GM12872 (cell line): ENCODE data around the gene NAPB.

Experiments
- CTCF ChIP-seq: IDR thresholded peaks from 3 replicates; pipeline ENCODE4 v1.5.1; 2011; ENCODE audit warnings: low read depth, mild to moderate bottlenecking, low read length, moderate library complexity; ENCODE audit not compliant: insufficient read depth

NAPB gene

GRCh38 chr20:23390091-23390774, 31.1 kb downstream of the NAPB start:
- no peak for TF ChIP-seq CTCF

- TF ChIP-seq CTCF = no peak
Measured at GRCh38 chr20:23387118-23387443, 34.2 kb downstream of the NAPB start.

GRCh38 chr20:23386304-23387117, 34.8 kb downstream of the NAPB start:
- no peak for TF ChIP-seq CTCF

- TF ChIP-seq CTCF = no peak
Measured at GRCh38 chr20:23381876-23382275, 39.4 kb downstream of the NAPB start.

GRCh38 chr20:23379772-23380171, 41.5 kb downstream of the NAPB start:
- no peak for TF ChIP-seq CTCF

- TF ChIP-seq CTCF = no peak
Measured at GRCh38 chr20:23375827-23376226, 45.5 kb downstream of the NAPB start.

- no peak for TF ChIP-seq CTCF
Measured at GRCh38 chr20:23374441-23374840, 46.8 kb downstream of the NAPB start.
